Large intestine (tissue), 3 donors: ENCODE measurements around the gene SDHAF2. TPM values are rescaled to one million over a fixed set of nuclear protein-coding genes. Genes with fewer than 3 reads are reported as not detected.
A peak's percentile ranks its signal among the peaks of the same experiment; 100 is the strongest.
"Not testable (repeated sequence)": the region's sequence is repeated elsewhere in the genome, so short reads cannot be mapped to it uniquely, and the experiment has no call there.

Experiments
- DNase-seq, 2 donors: peaks; one replicate each; pipeline versions ENCODE4 v3.0.0 to v3.0.0-alpha.2; 2013
- H3K27ac ChIP-seq: one replicate; pipeline ENCODE4 v1.5.1; 2013; ENCODE audit warnings: low read length
- H3K27me3 ChIP-seq: 2 replicates; pipeline ENCODE4 v1.6.1; 2013; ENCODE audit warnings: low read length; ENCODE audit not compliant: control insufficient read depth, insufficient read depth
- H3K36me3 ChIP-seq: 2 replicates; pipeline ENCODE4 v1.6.1; 2013; ENCODE audit warnings: low read length; ENCODE audit not compliant: control insufficient read depth, insufficient read depth
- H3K4me1 ChIP-seq: one replicate; pipeline ENCODE4 v1.6.1; 2013; ENCODE audit warnings: low read length; ENCODE audit not compliant: control insufficient read depth, insufficient read depth
- H3K4me3 ChIP-seq: one replicate; pipeline ENCODE4 v1.5.1; 2013; ENCODE audit warnings: low read length
- H3K9me3 ChIP-seq: one replicate; pipeline ENCODE4 v1.6.1; 2013; ENCODE audit warnings: mild to moderate bottlenecking, low read depth, low read length, moderate library complexity; ENCODE audit not compliant: control insufficient read depth
- WGBS: methylation state at CpG from one replicate; pipeline ENCODE4 v1.1.5; 2013; ENCODE audit warnings: low lambda C conversion rate; ENCODE audit not compliant: insufficient coverage; 5-methylcytosine and 5-hydroxymethylcytosine counted together
- polyA plus RNA-seq: library from polyadenylated mRNA; unstranded; fragments of 120-200 nt; gene quantifications from one replicate; pipeline ENCODE4 v1.2.1, GENCODE V29; 2013

The SDHAF2 gene
- polyA plus RNA-seq, 1 donor, result 38.1 TPM

DNA sequence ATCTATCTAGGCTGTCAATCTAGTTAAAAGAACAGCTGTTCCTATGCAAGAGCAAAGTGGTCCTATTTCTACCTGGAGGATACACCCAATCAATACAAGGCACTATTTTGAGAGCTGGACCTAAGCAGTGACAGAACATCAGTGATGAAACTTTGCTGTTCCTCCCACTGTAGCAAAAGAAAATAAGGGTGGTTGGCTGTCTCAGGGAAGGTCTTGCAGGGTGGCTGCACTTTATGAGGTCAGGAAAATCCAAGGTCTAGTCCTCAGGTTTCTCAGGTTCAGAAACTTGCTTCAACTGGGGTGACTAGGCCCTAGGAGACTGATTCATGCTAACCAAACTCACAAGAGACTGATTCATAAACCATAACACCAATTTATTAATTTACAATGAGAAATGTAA, 11.8 kb upstream of the SDHAF2 start:
- H3K27ac ChIP-seq, result no peak overlapping the region
- H3K4me1 ChIP-seq, result no peaks in the 10 kb centered on the region
- H3K36me3 ChIP-seq, result peaks cover 92% of the 10 kb centered on the region
- H3K9me3 ChIP-seq, result no peaks in the 10 kb centered on the region
- no peak overlapping the region for H3K4me3 ChIP-seq
- DNase-seq, result no peak
- H3K27me3 ChIP-seq, result no peaks in the 10 kb centered on the region

DNA sequence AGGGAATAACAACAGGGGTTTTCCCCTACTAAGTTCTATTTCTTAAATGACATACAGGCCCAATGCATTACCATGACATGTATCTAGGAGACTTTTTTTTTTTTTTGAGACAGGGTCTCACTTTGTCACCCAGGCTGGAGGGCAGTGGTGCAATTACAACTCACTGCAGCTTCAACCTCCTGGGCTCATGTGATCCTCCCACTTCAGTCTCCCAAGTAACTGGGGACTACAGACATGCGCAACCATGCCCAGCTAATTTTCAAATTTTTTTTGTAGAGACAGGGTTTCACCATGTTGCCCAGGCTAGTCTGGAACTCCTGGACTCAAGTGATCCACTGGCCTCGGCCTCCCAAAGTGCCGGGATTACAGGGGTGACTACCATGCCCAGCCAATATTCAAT, 7.7 kb upstream of the SDHAF2 start:
- Histone ChIP-seq H3K27ac (no peak overlapping the region), H3K27me3 (no peaks in the 10 kb centered on the region), H3K36me3 (peaks cover 90% of the 10 kb centered on the region), H3K4me1 (no peaks in the 10 kb centered on the region), H3K9me3 (no peaks in the 10 kb centered on the region), H3K4me3 (no peak overlapping the region)
- no peak for DNase-seq
- WGBS, result 100% methylated on average over 2 of the region's 3 CpGs

GRCh38 chr11:61425367-61426131, 4.4 kb upstream of the SDHAF2 start:
- 100% methylated on average over 1 of the region's 1 CpG for WGBS
- H3K36me3 ChIP-seq, result peaks cover 69% of the 10 kb centered on the region
- H3K27me3 ChIP-seq, result no peaks in the 10 kb centered on the region
- H3K4me3 ChIP-seq, result no peak overlapping the region
- no peak overlapping the region for H3K27ac ChIP-seq
- no peak for DNase-seq
- no peaks in the 10 kb centered on the region for H3K9me3 ChIP-seq
- peaks cover 2% of the 10 kb centered on the region for H3K4me1 ChIP-seq

GRCh38 chr11:61429346-61429690, 606 bp upstream of the SDHAF2 start:
- H3K4me1 ChIP-seq, result peaks cover 2% of the 10 kb centered on the region
- peak in 1 of 2 donors; percentile 45 for DNase-seq
- H3K27me3 ChIP-seq, result no peaks in the 10 kb centered on the region
- peaks cover 43% of the 10 kb centered on the region for H3K36me3 ChIP-seq
- H3K9me3 ChIP-seq, result no peaks in the 10 kb centered on the region
- H3K4me3 ChIP-seq, result peak overlapping the region; percentile 99
- H3K27ac ChIP-seq, result peak overlapping the region; percentile 99
- no CpG with 5 or more reads among the region's 37 CpGs for WGBS

DNA sequence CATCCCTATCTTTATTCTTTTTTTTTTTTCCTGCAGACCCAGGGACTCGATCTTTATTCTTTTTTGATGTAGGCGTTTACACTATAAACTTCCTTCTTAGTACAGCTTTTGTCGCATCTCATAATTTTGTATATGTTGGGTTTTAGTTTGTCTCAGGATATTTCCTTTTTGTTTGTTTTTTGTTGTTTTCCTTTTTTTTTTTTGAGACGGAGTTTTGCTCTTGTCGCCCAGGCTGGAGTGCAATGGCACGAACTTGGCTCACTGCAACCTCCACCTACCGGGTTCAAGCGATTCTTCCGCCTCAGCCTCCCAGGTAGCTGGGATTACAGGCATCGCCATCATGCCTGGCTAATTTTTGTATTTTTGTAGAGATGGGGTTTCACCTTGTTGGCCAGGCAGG, 915 bp downstream of the SDHAF2 start:
- 57% methylated on average over 3 of the region's 10 CpGs for whole genome bisulfite sequencing
- H3K9me3 ChIP-seq, H3K27ac ChIP-seq, H3K27me3 ChIP-seq, H3K4me1 ChIP-seq, DNase-seq: not testable (repeated sequence)
- Histone ChIP-seq H3K4me3 (peak overlapping the region; percentile 99), H3K36me3 (peaks cover 29% of the 10 kb centered on the region)

DNA sequence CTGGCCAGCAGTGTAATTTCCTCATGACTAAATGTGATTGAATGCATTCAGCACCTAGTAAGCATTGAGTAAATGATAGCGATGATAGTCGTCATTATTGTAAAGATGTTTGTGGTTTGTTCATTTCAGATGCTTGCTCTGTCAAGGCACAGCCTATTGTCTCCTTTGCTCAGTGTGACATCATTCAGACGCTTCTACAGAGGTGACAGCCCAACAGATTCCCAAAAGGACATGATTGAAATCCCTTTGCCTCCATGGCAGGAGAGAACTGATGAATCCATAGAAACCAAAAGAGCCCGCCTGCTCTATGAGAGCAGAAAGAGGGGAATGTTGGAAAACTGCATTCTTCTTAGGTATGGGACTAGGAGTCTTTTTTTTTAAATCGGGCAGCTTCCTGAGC, 7.6 kb downstream of the SDHAF2 start:
- H3K4me3 ChIP-seq, result no peak overlapping the region
- no peak overlapping the region for H3K27ac ChIP-seq
- no peaks in the 10 kb centered on the region for H3K4me1 ChIP-seq
- no peaks in the 10 kb centered on the region for H3K9me3 ChIP-seq
- WGBS, result 100% methylated on average over 1 of the region's 5 CpGs
- peaks cover 53% of the 10 kb centered on the region for H3K36me3 ChIP-seq
- H3K27me3 ChIP-seq, result no peaks in the 10 kb centered on the region
- no peak for DNase-seq

- Histone ChIP-seq H3K36me3 (peaks cover 58% of the 10 kb centered on the region), H3K27ac (no peak overlapping the region), H3K4me1 (no peaks in the 10 kb centered on the region), H3K4me3 (no peak overlapping the region), H3K9me3 (no peaks in the 10 kb centered on the region), H3K27me3 (no peaks in the 10 kb centered on the region)
- WGBS, result 100% methylated on average over 1 of the region's 1 CpG
- no peak for DNase-seq
Observed at GRCh38 chr11:61439615-61440014, 9.7 kb downstream of the SDHAF2 start.

GRCh38 chr11:61442616-61443015, 12.7 kb downstream of the SDHAF2 start:
- no peak for DNase-seq
- WGBS, result no CpG with 5 or more reads among the region's 6 CpGs
- Histone ChIP-seq H3K9me3 (no peaks in the 10 kb centered on the region), H3K4me3 (no peak overlapping the region), H3K27ac (no peak overlapping the region), H3K4me1 (no peaks in the 10 kb centered on the region), H3K36me3 (peaks cover 65% of the 10 kb centered on the region), H3K27me3 (no peaks in the 10 kb centered on the region)

- no peak overlapping the region for H3K27ac ChIP-seq
- peaks cover 60% of the 10 kb centered on the region for H3K36me3 ChIP-seq
Observed at GRCh38 chr11:61445516-61445915, 15.6 kb downstream of the SDHAF2 start.

DNA sequence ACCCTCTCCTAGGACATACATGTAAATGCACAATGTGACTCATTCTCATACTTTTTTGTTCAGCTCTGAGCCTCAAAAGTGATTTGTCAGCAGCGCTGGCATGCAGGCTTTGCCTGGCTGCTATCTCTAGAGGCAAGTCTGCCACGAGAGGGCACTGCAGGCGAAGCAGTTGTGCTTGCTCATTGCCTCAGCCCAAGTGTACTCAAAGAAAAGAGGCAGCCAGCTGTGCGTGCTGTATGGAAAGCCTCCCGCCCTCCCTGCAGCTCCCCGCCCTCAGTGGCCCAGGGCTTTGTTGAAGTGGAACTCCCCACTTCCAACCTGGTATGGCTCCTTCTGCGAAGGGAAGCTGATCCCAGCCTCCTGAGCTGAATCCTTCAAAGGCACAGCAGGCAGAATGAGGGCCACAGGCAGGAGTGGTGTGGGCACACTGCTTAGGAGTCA, 16.3 kb downstream of the SDHAF2 start:
- H3K36me3 ChIP-seq, result peaks cover 61% of the 10 kb centered on the region
- WGBS, result no CpG with 5 or more reads among the region's 7 CpGs
- H3K27ac ChIP-seq, result no peak overlapping the region
- no peaks in the 10 kb centered on the region for H3K27me3 ChIP-seq
- peak; percentile 82 to 83 for DNase-seq
- H3K9me3 ChIP-seq, result no peaks in the 10 kb centered on the region
- no peaks in the 10 kb centered on the region for H3K4me1 ChIP-seq
- H3K4me3 ChIP-seq, result no peak overlapping the region

More at GRCh38 chr11:61445516-61445915, 15.6 kb downstream of the SDHAF2 start:
- H3K4me3 ChIP-seq, result no peak overlapping the region
- 90% methylated on average over 1 of the region's 4 CpGs for WGBS
- no peak for DNase-seq
- H3K4me1 ChIP-seq, result no peaks in the 10 kb centered on the region
- no peaks in the 10 kb centered on the region for H3K9me3 ChIP-seq
- no peaks in the 10 kb centered on the region for H3K27me3 ChIP-seq
